ENCODE results near the gene BTBD9.

The BTBD9 gene

DNA sequence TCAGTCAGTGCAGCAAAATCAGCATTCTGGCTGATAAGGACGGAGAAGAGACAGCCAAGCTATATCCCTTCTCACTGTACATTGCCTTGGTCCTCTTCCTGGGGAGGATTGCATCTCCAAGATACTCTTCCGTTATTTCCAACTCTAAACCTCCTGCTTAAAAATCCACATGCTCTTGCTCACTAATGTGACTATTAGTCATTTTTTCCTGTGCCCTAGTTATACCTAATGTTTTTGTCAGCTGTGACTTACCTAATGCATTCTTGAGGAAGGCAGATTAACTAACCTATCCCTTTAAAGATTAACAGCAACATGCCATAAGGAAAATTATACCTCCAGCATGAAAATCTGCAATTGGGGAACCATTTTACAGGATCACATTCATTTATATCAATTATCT is 317.6 kb downstream of the BTBD9 start:
- Histone ChIP-seq H3K9me3 (ENCODE audit: control insufficient read depth, low read length) (no peaks in the 10 kb centered on the region), H3K4me3 (ENCODE audit: extremely low read depth, insufficient read depth, low read length, poor library complexity, severe bottlenecking) (no peak overlapping the region), H3K4me1 (ENCODE audit: control insufficient read depth, insufficient read depth, low read length, poor library complexity, severe bottlenecking) (no peaks in the 10 kb centered on the region), H3K36me3 (ENCODE audit: control insufficient read depth, insufficient read depth, low read length) (no peaks in the 10 kb centered on the region), H3K27ac (ENCODE audit: low read depth, low read length, severe bottlenecking) (no peak overlapping the region)
- 95 to 100% methylated on average over 1 to 2 of the region's 2 CpGs for WGBS, 2 experiments (ENCODE audit: insufficient coverage in 2 of 2)

- Histone ChIP-seq H3K36me3 (ENCODE audit: control insufficient read depth, insufficient read depth, low read length) (no peaks in the 10 kb centered on the region), H3K4me1 (ENCODE audit: control insufficient read depth, insufficient read depth, low read length, poor library complexity, severe bottlenecking) (no peaks in the 10 kb centered on the region), H3K4me3 (ENCODE audit: extremely low read depth, insufficient read depth, low read length, poor library complexity, severe bottlenecking) (no peak overlapping the region), H3K9me3 (ENCODE audit: control insufficient read depth, low read length) (no peaks in the 10 kb centered on the region), H3K27ac (ENCODE audit: low read depth, low read length, severe bottlenecking) (no peak overlapping the region)
- 86 to 100% methylated on average over 3 to 5 of the region's 6 CpGs for WGBS, 2 experiments (ENCODE audit: insufficient coverage in 2 of 2)
Measured at GRCh38 chr6:38320843-38321242, 318.9 kb downstream of the BTBD9 start.

GRCh38 chr6:38320358-38320757 is 319.4 kb downstream of the BTBD9 start:
- WGBS, 2 experiments (ENCODE audit: insufficient coverage in 2 of 2): 95% methylated on average over 2 of the region's 3 CpGs; no CpG with 5 or more reads in 1 of the 2 experiments
- H3K4me3 ChIP-seq (ENCODE audit: extremely low read depth, insufficient read depth, low read length, poor library complexity, severe bottlenecking): no peak overlapping the region
- no peaks in the 10 kb centered on the region for H3K4me1 ChIP-seq (ENCODE audit: control insufficient read depth, insufficient read depth, low read length, poor library complexity, severe bottlenecking)
- H3K27ac ChIP-seq (ENCODE audit: low read depth, low read length, severe bottlenecking): no peak overlapping the region
- no peaks in the 10 kb centered on the region for H3K9me3 ChIP-seq (ENCODE audit: control insufficient read depth, low read length)
- no peaks in the 10 kb centered on the region for H3K36me3 ChIP-seq (ENCODE audit: control insufficient read depth, insufficient read depth, low read length)

DNA sequence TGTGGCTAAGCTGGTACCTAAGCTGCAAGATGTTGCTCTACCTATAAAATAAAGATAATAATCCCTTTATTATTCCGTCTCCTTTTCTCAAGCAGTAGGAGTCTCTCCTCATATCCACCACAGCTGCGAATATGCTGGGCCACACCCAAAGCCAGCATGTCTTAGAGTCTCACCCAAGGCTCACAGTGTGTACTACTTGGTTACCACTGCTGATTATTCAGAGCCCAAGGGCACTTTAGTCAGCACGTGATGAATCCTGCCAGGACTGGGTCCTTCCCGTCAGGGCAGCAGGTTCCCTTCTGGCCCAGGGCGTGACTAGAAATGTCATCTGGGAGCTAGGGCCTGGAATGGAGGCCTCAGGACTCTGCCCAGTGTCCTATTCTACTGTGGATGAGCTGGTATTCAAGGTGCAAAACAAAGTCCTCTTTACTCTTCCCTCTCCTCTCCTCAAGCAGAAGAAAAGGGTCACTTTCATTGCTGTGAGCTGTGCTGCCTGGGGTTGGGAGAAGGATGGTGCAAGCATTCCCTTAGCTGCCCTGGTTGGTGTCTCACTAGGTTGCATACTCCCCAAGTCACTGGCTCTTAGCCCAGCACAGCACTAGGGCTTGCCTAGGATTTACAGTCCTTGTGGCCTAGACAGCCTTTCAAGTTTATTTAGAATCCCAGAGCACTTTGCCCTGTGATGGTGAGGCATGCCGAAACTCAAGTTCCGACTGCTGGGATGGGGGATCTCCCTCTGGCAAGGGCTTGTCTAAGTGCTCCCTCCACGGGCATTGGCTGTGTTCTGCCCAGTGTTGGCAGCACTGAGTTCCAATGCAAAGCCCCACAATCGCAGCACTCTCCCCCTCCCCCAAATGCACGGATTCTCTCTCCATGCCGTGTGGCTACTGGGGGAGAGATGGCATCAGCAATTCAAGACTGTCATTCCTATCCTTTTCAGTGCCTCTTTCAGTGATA is 320.2 kb downstream of the BTBD9 start:
- WGBS, 2 experiments (ENCODE audit: insufficient coverage in 2 of 2): 79 to 87% methylated on average over 9 to 10 of the region's 11 CpGs
- Histone ChIP-seq H3K27ac (ENCODE audit: low read depth, low read length, severe bottlenecking) (no peak overlapping the region), H3K4me1 (ENCODE audit: control insufficient read depth, insufficient read depth, low read length, poor library complexity, severe bottlenecking) (no peaks in the 10 kb centered on the region), H3K36me3 (ENCODE audit: control insufficient read depth, insufficient read depth, low read length) (no peaks in the 10 kb centered on the region), H3K9me3 (ENCODE audit: control insufficient read depth, low read length) (no peaks in the 10 kb centered on the region), H3K4me3 (ENCODE audit: extremely low read depth, insufficient read depth, low read length, poor library complexity, severe bottlenecking) (no peak overlapping the region)

DNA sequence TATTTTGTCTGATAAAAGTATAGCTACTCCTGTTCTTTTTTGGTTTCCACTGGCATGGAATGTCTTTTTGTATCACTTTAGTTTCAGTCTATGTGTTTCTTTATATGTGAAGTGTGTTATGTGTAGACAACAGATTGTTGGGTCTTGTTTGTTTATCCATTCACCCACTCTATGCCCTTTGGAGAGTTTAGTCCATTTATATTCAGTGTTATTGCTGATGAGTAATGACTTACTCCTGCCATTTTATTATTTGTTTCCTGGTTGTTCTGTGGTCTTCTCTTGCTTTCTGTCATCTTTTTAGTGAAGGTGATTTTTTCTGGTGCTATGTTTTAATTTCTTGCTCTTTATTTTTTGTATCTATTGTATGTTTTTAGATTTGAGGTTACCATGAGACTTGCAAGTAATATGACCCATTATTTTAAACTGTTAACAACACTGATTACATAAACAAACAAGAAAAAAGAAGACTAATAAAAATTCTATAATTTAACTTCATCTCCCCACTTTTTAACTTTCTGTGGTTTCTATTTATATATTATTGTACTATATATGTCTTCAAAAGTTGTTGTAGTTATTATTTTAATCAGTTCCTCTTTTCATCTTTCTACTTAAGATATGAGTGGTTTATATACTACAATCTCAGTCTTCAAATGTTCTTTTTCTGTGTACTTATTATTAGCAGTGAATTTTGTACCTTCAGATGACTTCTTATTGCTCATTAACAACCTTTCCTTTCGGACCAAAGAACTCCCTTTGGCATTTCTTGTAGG is 323.4 kb downstream of the BTBD9 start:
- Histone ChIP-seq H3K4me3 (ENCODE audit: extremely low read depth, insufficient read depth, low read length, poor library complexity, severe bottlenecking) (no peak overlapping the region), H3K36me3 (ENCODE audit: control insufficient read depth, insufficient read depth, low read length) (no peaks in the 10 kb centered on the region), H3K4me1 (ENCODE audit: control insufficient read depth, insufficient read depth, low read length, poor library complexity, severe bottlenecking) (no peaks in the 10 kb centered on the region), H3K9me3 (ENCODE audit: control insufficient read depth, low read length) (no peaks in the 10 kb centered on the region), H3K27ac (ENCODE audit: low read depth, low read length, severe bottlenecking) (no peak overlapping the region)
- WGBS, 2 experiments (ENCODE audit: insufficient coverage in 2 of 2): no CpG with 5 or more reads among the region's 1 CpG

GRCh38 chr6:38311201-38311600 is 328.5 kb downstream of the BTBD9 start:
- WGBS, 2 experiments (ENCODE audit: insufficient coverage in 2 of 2): 93 to 100% methylated on average over 1 to 2 of the region's 3 CpGs
- Histone ChIP-seq H3K27ac (ENCODE audit: low read depth, low read length, severe bottlenecking) (no peak overlapping the region), H3K4me3 (ENCODE audit: extremely low read depth, insufficient read depth, low read length, poor library complexity, severe bottlenecking) (no peak overlapping the region), H3K36me3 (ENCODE audit: control insufficient read depth, insufficient read depth, low read length) (no peaks in the 10 kb centered on the region), H3K4me1 (ENCODE audit: control insufficient read depth, insufficient read depth, low read length, poor library complexity, severe bottlenecking) (peaks cover 19% of the 10 kb centered on the region), H3K9me3 (ENCODE audit: control insufficient read depth, low read length) (no peaks in the 10 kb centered on the region)

- no peak overlapping the region for H3K27ac ChIP-seq (ENCODE audit: low read depth, low read length, severe bottlenecking)
- peaks cover 23% of the 10 kb centered on the region for H3K4me1 ChIP-seq (ENCODE audit: control insufficient read depth, insufficient read depth, low read length, poor library complexity, severe bottlenecking)
- no peaks in the 10 kb centered on the region for H3K36me3 ChIP-seq (ENCODE audit: control insufficient read depth, insufficient read depth, low read length)
- no peak overlapping the region for H3K4me3 ChIP-seq (ENCODE audit: extremely low read depth, insufficient read depth, low read length, poor library complexity, severe bottlenecking)
- no peaks in the 10 kb centered on the region for H3K9me3 ChIP-seq (ENCODE audit: control insufficient read depth, low read length)
- WGBS, 2 experiments (ENCODE audit: insufficient coverage in 2 of 2): 80 to 100% methylated on average over 1 to 2 of the region's 5 CpGs
Measured at GRCh38 chr6:38310061-38310460, 329.7 kb downstream of the BTBD9 start.

GRCh38 chr6:38307740-38308139 is 332.0 kb downstream of the BTBD9 start:
- Histone ChIP-seq H3K4me3 (ENCODE audit: extremely low read depth, insufficient read depth, low read length, poor library complexity, severe bottlenecking) (no peak overlapping the region), H3K9me3 (ENCODE audit: control insufficient read depth, low read length) (no peaks in the 10 kb centered on the region), H3K27ac (ENCODE audit: low read depth, low read length, severe bottlenecking) (no peak overlapping the region), H3K4me1 (ENCODE audit: control insufficient read depth, insufficient read depth, low read length, poor library complexity, severe bottlenecking) (peaks cover 23% of the 10 kb centered on the region), H3K36me3 (ENCODE audit: control insufficient read depth, insufficient read depth, low read length) (no peaks in the 10 kb centered on the region)

GRCh38 chr6:38306931-38307330 is 332.8 kb downstream of the BTBD9 start:
- H3K27ac ChIP-seq (ENCODE audit: low read depth, low read length, severe bottlenecking): no peak overlapping the region
- no peaks in the 10 kb centered on the region for H3K9me3 ChIP-seq (ENCODE audit: control insufficient read depth, low read length)

DNA sequence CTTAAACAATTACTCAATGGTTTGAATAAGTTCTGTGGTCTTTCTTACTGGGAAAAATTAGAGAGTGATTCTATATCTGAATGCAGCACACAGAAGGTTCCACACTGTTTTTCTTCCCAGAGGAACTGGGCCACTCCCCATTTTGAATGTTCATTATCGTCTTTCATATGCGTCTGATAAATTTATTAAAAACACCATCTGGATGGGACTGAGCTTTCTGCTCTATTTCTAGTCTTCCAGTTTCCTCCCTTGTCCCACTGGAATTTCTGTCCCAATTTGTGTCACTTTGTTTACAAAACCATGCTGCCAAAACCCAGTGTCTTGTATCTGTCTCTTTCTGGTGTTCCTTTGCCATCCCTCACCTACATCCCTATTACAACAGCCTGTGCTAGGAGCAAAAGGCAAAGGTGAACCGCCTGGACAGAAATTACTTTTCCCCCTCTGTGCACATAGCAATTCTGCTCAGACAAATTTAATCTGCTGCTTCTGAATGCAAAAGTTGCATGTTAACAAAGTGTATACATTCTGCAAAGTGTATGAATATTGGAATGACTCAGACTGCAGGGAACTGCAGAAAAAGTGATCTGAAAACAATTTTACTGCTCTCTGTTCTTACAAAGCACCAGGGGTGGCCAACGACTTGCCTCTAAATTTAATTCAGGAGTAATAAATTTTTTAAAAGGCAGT is 333.6 kb downstream of the BTBD9 start:
- H3K4me3 ChIP-seq (ENCODE audit: extremely low read depth, insufficient read depth, low read length, poor library complexity, severe bottlenecking): no peak overlapping the region
- peaks cover 23% of the 10 kb centered on the region for H3K4me1 ChIP-seq (ENCODE audit: control insufficient read depth, insufficient read depth, low read length, poor library complexity, severe bottlenecking)
- no peak overlapping the region for H3K27ac ChIP-seq (ENCODE audit: low read depth, low read length, severe bottlenecking)
- WGBS, 2 experiments (ENCODE audit: insufficient coverage in 2 of 2): 100% methylated on average over 2 of the region's 4 CpGs
- no peaks in the 10 kb centered on the region for H3K9me3 ChIP-seq (ENCODE audit: control insufficient read depth, low read length)
- H3K36me3 ChIP-seq (ENCODE audit: control insufficient read depth, insufficient read depth, low read length): no peaks in the 10 kb centered on the region

More at GRCh38 chr6:38306931-38307330, 332.8 kb downstream of the BTBD9 start:
- no peak overlapping the region for H3K4me3 ChIP-seq (ENCODE audit: extremely low read depth, insufficient read depth, low read length, poor library complexity, severe bottlenecking)
- peaks cover 23% of the 10 kb centered on the region for H3K4me1 ChIP-seq (ENCODE audit: control insufficient read depth, insufficient read depth, low read length, poor library complexity, severe bottlenecking)
- H3K36me3 ChIP-seq (ENCODE audit: control insufficient read depth, insufficient read depth, low read length): no peaks in the 10 kb centered on the region

Data from mesodermal cell (in vitro differentiated cells).